ENCODE data around the gene CD82.

CD82 gene

GRCh38 chr11:44602891-44603310, 37.4 kb downstream of the CD82 start:
- DNase-seq = no peak

GRCh38 chr11:44604171-44604581, 38.7 kb downstream of the CD82 start:
- no peak for DNase-seq

- no peak for DNase-seq
Measured at GRCh38 chr11:44605068-44605708, 39.7 kb downstream of the CD82 start.

GRCh38 chr11:44605965-44606364, 40.5 kb downstream of the CD82 start:
- no peak for DNase-seq

GRCh38 chr11:44606472-44606871, 41.0 kb downstream of the CD82 start:
- no peak for DNase-seq

- DNase-seq = peak; percentile 36
Measured at GRCh38 chr11:44607319-44607962, 42.0 kb downstream of the CD82 start.

GRCh38 chr11:44607987-44608386, 42.5 kb downstream of the CD82 start:
- DNase-seq = peak; percentile 35

- no peak for DNase-seq
Measured at GRCh38 chr11:44608651-44608990, 43.2 kb downstream of the CD82 start.

- DNase-seq = no peak
Measured at GRCh38 chr11:44608991-44609782, 43.7 kb downstream of the CD82 start.

- DNase-seq = no peak
Measured at GRCh38 chr11:44609783-44610155, 44.3 kb downstream of the CD82 start.

- no peak for DNase-seq
Measured at GRCh38 chr11:44610186-44610955, 44.9 kb downstream of the CD82 start.

GRCh38 chr11:44611088-44611487, 45.6 kb downstream of the CD82 start:
- no peak for DNase-seq

GRCh38 chr11:44611687-44612434, 46.4 kb downstream of the CD82 start:
- DNase-seq = no peak

- DNase-seq = no peak
Measured at GRCh38 chr11:44613153-44613552, 47.7 kb downstream of the CD82 start.

- no peak for DNase-seq
Measured at GRCh38 chr11:44614281-44614775, 48.9 kb downstream of the CD82 start.

GRCh38 chr11:44615041-44615755, 49.7 kb downstream of the CD82 start:
- DNase-seq = no peak

GRCh38 chr11:44615913-44616791, 50.7 kb downstream of the CD82 start:
- DNase-seq = no peak

- DNase-seq = no peak
Measured at GRCh38 chr11:44617671-44618461, 52.4 kb downstream of the CD82 start.
